ENCODE results near the gene MED14. TPM values are rescaled to one million over a fixed set of nuclear protein-coding genes. Genes with fewer than 3 reads are reported as not detected.

Gene MED14
- total RNA-seq, 1 experiment from 2014 or later, result 39.9 TPM

DNA sequence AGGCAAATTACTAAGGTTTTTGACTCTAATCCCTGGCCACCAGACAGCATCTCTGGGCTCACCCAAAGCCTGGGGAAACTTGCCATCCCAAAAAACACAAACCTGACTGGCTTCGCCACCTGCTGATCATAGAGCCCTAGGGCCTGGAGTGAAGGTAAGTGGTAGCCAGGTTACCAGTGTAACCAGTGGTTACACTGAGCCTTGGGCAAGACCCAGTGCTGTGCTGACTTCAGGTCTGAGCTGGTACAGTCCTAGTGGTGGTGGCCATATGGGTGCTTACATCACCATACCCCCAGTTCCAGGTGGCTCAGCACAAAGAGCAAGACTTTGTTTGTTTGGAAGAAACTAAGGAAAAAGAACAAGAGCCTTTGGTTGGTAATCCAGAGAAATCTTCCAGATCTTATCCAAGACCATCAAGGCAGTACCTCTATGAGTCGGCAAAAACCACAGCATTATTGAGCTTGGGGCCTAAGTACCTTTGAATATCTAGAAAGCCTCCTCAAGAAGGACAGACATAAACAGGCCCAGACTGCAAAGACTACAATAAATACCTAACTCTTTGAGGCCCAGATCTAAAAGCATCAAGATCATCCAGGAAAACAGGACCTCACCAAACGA, 13.7 kb downstream of the MED14 start:
- POLR2A ChIA-PET (ENCODE audit: unreplicated experiment), result no interaction called here
- Histone ChIP-seq H3K9me2 (ENCODE audit: insufficient read depth) (no peaks in the 10 kb centered on the region), H3K79me2 (ENCODE audit: low read depth) (no peaks in the 10 kb centered on the region), H3K4me3 (no peak overlapping the region), H4K20me1 (ENCODE audit: insufficient read depth) (no peaks in the 10 kb centered on the region), H3K9me3 (ENCODE audit: insufficient read depth, low read depth) (no peaks in the 10 kb centered on the region), H3K27ac (no peak overlapping the region), H3F3A (ENCODE audit: insufficient read depth, low read depth) (no peaks in the 10 kb centered on the region), H3K36me3 (ENCODE audit: low read depth) (no peaks in the 10 kb centered on the region), H2AFZ (no peak overlapping the region), H3K27me3 (ENCODE audit: insufficient read depth, low read depth) (no peaks in the 10 kb centered on the region), H3K4me2 (no peak overlapping the region), H3K4me1 (replicated peaks; ENCODE audit: insufficient read depth) (no peaks in the 10 kb centered on the region)
- no peak for TF ChIP-seq EZH2 (IDR thresholded peaks at IDR 0.05; ENCODE audit: low read depth)
- TF ChIP-seq, protein P1, sequence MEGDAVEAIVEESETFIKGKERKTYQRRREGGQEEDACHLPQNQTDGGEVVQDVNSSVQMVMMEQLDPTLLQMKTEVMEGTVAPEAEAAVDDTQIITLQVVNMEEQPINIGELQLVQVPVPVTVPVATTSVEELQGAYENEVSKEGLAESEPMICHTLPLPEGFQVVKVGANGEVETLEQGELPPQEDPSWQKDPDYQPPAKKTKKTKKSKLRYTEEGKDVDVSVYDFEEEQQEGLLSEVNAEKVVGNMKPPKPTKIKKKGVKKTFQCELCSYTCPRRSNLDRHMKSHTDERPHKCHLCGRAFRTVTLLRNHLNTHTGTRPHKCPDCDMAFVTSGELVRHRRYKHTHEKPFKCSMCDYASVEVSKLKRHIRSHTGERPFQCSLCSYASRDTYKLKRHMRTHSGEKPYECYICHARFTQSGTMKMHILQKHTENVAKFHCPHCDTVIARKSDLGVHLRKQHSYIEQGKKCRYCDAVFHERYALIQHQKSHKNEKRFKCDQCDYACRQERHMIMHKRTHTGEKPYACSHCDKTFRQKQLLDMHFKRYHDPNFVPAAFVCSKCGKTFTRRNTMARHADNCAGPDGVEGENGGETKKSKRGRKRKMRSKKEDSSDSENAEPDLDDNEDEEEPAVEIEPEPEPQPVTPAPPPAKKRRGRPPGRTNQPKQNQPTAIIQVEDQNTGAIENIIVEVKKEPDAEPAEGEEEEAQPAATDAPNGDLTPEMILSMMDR (conservative IDR thresholded peaks at IDR 0.05), result no peak
- intact Hi-C loops (cut with micrococcal nuclease; ENCODE audit: unreplicated experiment), result no loop called here
- no TSS peak for BruUV-seq (replicated peaks)
- no peak for DNase-seq
- CTCF ChIA-PET, result no interaction called here

DNA sequence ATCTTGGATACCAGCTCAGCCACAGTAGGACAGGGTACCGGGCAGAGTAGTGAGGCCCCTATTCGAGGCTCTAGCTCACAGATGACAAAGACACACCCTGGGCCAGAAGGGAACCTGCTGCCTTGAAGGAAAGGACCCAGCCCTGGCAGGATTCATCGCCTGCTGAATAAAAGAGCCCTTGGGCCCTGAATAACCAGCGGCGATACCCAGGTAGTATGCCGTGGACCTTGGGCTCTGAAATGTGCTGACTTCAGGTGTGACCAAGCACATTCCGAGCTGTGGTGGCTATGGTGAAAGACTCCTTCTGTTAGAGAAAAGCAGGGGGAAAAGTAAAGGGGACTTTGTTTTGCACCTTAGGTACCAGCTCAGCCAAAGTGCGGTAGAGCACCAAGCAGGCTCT, 14.6 kb downstream of the MED14 start:
- no peak overlapping the region for H3K4me2 ChIP-seq
- no peak overlapping the region for H3K27ac ChIP-seq
- no peak overlapping the region for H3K4me3 ChIP-seq
- H3K79me2 ChIP-seq (ENCODE audit: low read depth), result no peaks in the 10 kb centered on the region
- H4K20me1 ChIP-seq (ENCODE audit: insufficient read depth), result no peaks in the 10 kb centered on the region
- DNase-seq, result no peak
- BruUV-seq (replicated peaks), result no TSS peak
- TF ChIP-seq, protein P1 (conservative IDR thresholded peaks at IDR 0.05), result no peak
- TF ChIP-seq EZH2 (IDR thresholded peaks at IDR 0.05; ENCODE audit: low read depth), result no peak
- no peak overlapping the region for H2AFZ ChIP-seq
- H3K9me2 ChIP-seq (ENCODE audit: insufficient read depth), result no peaks in the 10 kb centered on the region
- H3K9me3 ChIP-seq (ENCODE audit: insufficient read depth, low read depth), result no peaks in the 10 kb centered on the region
- no peaks in the 10 kb centered on the region for H3K4me1 ChIP-seq (replicated peaks; ENCODE audit: insufficient read depth)
- no peaks in the 10 kb centered on the region for H3K27me3 ChIP-seq (ENCODE audit: insufficient read depth, low read depth)
- intact Hi-C loops (cut with micrococcal nuclease; ENCODE audit: unreplicated experiment), result no loop called here
- POLR2A ChIA-PET (ENCODE audit: unreplicated experiment), result no interaction called here
- CTCF ChIA-PET, result no interaction called here
- no peaks in the 10 kb centered on the region for H3K36me3 ChIP-seq (ENCODE audit: low read depth)
- no peaks in the 10 kb centered on the region for H3F3A ChIP-seq (ENCODE audit: insufficient read depth, low read depth)

DNA sequence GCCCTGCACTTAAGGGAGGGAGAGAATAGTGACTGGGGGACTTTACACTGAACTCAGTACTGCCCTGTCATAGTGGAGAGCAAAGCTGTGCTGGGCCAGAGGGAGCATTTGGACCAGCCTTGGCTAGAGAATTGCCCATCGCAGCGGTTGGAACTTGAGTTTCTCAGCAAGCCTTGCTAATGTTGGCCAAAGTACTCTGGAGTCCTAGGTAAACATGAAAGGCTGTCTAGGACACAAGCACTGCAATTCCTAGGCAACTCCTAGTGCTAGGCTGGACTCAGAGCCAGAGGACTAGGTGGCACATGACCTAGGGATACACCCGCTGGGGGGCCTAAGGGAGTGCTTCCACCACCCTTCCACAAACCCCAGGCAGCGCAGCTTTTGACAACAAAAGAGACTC, 15.0 kb downstream of the MED14 start:
- no TSS peak for BruUV-seq (replicated peaks)
- H3K4me2 ChIP-seq, result no peak overlapping the region
- H3K4me1 ChIP-seq (replicated peaks; ENCODE audit: insufficient read depth), result no peaks in the 10 kb centered on the region
- no peaks in the 10 kb centered on the region for H3F3A ChIP-seq (ENCODE audit: insufficient read depth, low read depth)
- H3K9me2 ChIP-seq (ENCODE audit: insufficient read depth), result no peaks in the 10 kb centered on the region
- intact Hi-C loops (cut with micrococcal nuclease; ENCODE audit: unreplicated experiment), result no loop called here
- no peaks in the 10 kb centered on the region for H3K36me3 ChIP-seq (ENCODE audit: low read depth)
- no peaks in the 10 kb centered on the region for H3K9me3 ChIP-seq (ENCODE audit: insufficient read depth, low read depth)
- no peaks in the 10 kb centered on the region for H3K79me2 ChIP-seq (ENCODE audit: low read depth)
- no peak overlapping the region for H2AFZ ChIP-seq
- TF ChIP-seq, protein P1 (conservative IDR thresholded peaks at IDR 0.05), result no peak
- TF ChIP-seq EZH2 (IDR thresholded peaks at IDR 0.05; ENCODE audit: low read depth), result no peak
- no peak overlapping the region for H3K4me3 ChIP-seq
- H4K20me1 ChIP-seq (ENCODE audit: insufficient read depth), result no peaks in the 10 kb centered on the region
- H3K27ac ChIP-seq, result no peak overlapping the region
- no peaks in the 10 kb centered on the region for H3K27me3 ChIP-seq (ENCODE audit: insufficient read depth, low read depth)
- CTCF ChIA-PET, result no interaction called here
- POLR2A ChIA-PET (ENCODE audit: unreplicated experiment), result no interaction called here
- DNase-seq, result no peak
